KMS-11 (cell line): ENCODE data around the gene MYT1.

Experiments
- H2AFZ ChIP-seq: fragments of 200-600 bp; sonication (generic); 2 replicates; pipeline ENCODE4 v1.6.1; 2016; ENCODE audit warnings: antibody characterized with exemption, mixed run types, low read depth
- H3K27ac ChIP-seq: fragments of 200-600 bp; sonication (generic); 2 replicates; pipeline ENCODE4 v1.6.1; 2016; ENCODE audit warnings: mild to moderate bottlenecking, mixed run types
- H3K27me3 ChIP-seq: fragments of 200-600 bp; sonication (generic); 2 replicates; pipeline ENCODE4 v1.6.1; 2017; ENCODE audit warnings: mild to moderate bottlenecking, low read depth, mixed run types, moderate library complexity; ENCODE audit not compliant: insufficient read depth
- H3K36me3 ChIP-seq: fragments of 200-600 bp; sonication (generic); 2 replicates; pipeline ENCODE4 v1.6.1; 2017; ENCODE audit warnings: mild to moderate bottlenecking, mixed run types; ENCODE audit not compliant: insufficient read depth
- H3K4me1 ChIP-seq: fragments of 200-600 bp; sonication (generic); 2 replicates; pipeline ENCODE4 v1.6.1; 2016; ENCODE audit warnings: mild to moderate bottlenecking, low read depth, mixed run types; ENCODE audit not compliant: poor library complexity, severe bottlenecking
- H3K4me2 ChIP-seq: fragments of 200-600 bp; sonication (generic); 2 replicates; pipeline ENCODE4 v1.7.0; 2016; ENCODE audit warnings: mild to moderate bottlenecking, mixed run types
- H3K4me3 ChIP-seq: fragments of 200-600 bp; sonication (generic); IDR thresholded peaks from 2 replicates; pipeline ENCODE4 v1.6.1; 2017; ENCODE audit warnings: low read depth, low read length, mixed read lengths; ENCODE audit not compliant: insufficient read depth
- H3K79me2 ChIP-seq: fragments of 200-600 bp; sonication (generic); 2 replicates; pipeline ENCODE4 v1.6.1; 2016; ENCODE audit warnings: low read depth, mixed run types; ENCODE audit not compliant: insufficient read depth
- H3K9ac ChIP-seq: fragments of 200-600 bp; sonication (generic); 2 replicates; pipeline ENCODE4 v1.6.1; 2016; ENCODE audit warnings: mild to moderate bottlenecking, mixed run types
- H4K20me1 ChIP-seq: fragments of 200-600 bp; sonication (generic); 2 replicates; pipeline ENCODE4 v1.6.1; 2016; ENCODE audit warnings: mild to moderate bottlenecking, mixed run types; ENCODE audit not compliant: insufficient read depth
- TF ChIP-seq, protein P1 (sequence below): fragments of 200-600 bp; sonication (generic); conservative IDR thresholded peaks from 2 replicates; pipeline ENCODE4 v1.6.1; 2017; ENCODE audit warnings: low read depth, mild to moderate bottlenecking, antibody characterized with exemption, low read length, moderate library complexity, mixed read lengths

The MYT1 gene

DNA sequence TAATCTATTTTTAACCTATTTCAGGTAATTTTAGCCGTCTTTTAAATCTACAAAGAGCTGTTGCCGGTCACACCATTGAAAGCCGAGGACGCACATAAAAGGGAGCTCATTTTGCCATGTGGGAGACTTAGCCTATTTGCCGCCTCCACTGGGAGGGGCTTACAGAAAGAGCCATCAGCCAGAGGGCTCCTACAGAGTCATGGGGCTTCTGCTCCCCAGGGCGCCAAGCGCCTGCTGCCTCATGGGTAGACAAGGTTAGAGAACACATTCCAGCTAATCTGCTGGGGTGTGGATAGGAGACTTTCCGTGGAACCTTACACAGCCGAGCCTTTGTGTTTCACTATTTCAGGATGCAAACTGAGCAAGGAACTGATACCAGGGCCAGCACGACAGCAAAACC lies 103.9 kb downstream of the MYT1 start:
- no peak overlapping the region for H2AFZ ChIP-seq
- no peak overlapping the region for H3K4me2 ChIP-seq
- no peaks in the 10 kb centered on the region for H3K36me3 ChIP-seq
- TF ChIP-seq, protein P1, sequence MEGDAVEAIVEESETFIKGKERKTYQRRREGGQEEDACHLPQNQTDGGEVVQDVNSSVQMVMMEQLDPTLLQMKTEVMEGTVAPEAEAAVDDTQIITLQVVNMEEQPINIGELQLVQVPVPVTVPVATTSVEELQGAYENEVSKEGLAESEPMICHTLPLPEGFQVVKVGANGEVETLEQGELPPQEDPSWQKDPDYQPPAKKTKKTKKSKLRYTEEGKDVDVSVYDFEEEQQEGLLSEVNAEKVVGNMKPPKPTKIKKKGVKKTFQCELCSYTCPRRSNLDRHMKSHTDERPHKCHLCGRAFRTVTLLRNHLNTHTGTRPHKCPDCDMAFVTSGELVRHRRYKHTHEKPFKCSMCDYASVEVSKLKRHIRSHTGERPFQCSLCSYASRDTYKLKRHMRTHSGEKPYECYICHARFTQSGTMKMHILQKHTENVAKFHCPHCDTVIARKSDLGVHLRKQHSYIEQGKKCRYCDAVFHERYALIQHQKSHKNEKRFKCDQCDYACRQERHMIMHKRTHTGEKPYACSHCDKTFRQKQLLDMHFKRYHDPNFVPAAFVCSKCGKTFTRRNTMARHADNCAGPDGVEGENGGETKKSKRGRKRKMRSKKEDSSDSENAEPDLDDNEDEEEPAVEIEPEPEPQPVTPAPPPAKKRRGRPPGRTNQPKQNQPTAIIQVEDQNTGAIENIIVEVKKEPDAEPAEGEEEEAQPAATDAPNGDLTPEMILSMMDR = no peak
- H3K4me3 ChIP-seq = no peak overlapping the region
- H3K9ac ChIP-seq = no peak overlapping the region
- H4K20me1 ChIP-seq = no peaks in the 10 kb centered on the region
- H3K79me2 ChIP-seq = no peaks in the 10 kb centered on the region
- H3K27ac ChIP-seq = no peak overlapping the region
- no peaks in the 10 kb centered on the region for H3K4me1 ChIP-seq
- H3K27me3 ChIP-seq = no peaks in the 10 kb centered on the region

DNA sequence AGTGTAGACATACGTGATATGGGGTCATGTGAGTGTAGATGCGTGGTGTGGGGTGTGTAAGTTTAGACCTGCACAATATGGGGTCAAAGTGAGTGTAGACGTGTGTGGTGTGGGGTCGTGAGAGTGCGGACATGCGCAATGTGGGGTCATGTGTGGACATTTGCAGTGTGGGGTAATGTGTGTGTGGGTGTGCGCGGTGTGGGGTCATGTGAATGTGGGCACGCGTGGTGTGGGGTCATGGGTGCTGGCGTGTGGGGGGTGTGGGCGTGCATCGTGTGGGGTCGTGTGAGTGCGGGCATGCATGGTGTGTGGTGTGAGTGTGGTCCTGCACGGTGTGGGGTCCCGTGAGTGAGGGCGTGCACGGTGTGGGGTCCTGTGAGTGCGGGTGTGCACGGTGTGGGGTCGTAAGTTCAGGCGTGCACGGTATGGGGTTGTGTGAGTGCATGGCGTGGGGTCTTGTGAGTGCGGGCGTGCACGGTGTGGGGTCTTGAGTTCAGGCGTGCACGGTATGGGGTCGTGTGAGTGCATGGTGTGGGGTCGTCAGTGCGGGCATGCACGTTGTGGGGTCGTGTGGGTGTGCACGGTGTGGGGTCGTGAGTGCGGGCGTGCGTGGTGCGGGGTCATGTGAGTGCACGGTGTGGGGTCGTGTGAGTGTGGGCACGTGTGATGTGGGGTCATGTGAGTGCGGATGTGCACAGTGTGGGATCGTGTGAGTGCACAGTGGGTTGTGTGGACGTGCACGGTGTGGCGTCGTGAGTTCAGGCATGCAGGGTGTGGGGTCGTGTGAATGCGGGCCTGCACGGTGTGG lies 105.6 kb downstream of the MYT1 start:
- Histone ChIP-seq H3K4me1 (no peaks in the 10 kb centered on the region), H3K27me3 (no peaks in the 10 kb centered on the region), H3K36me3 (no peaks in the 10 kb centered on the region), H2AFZ (no peak overlapping the region), H3K27ac (no peak overlapping the region), H3K4me3 (no peak overlapping the region), H3K4me2 (no peak overlapping the region), H3K9ac (no peak overlapping the region), H3K79me2 (no peaks in the 10 kb centered on the region), H4K20me1 (no peaks in the 10 kb centered on the region)
- TF ChIP-seq, protein P1 = no peak

DNA sequence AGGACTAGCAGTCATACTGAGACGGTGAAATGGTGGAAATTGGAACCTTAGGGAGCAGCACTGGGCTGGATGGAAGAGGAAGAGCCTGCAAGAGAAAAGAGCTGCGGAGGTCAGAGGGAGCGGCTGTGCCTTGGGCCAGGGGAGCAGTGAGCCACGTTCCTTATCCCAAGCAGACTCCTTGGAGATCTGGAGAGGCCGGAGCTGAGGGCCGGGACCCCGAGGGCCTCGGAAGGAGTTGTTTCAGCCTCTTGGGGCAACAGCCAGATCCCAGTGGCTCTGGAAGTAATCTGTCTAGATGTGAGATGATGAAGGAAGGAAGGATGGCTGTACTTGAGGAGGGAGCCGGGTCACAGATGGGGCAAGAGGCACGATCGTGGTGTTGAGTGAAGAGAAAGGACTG lies 107.4 kb downstream of the MYT1 start:
- Histone ChIP-seq H3K27me3 (no peaks in the 10 kb centered on the region), H3K79me2 (no peaks in the 10 kb centered on the region), H3K4me1 (no peaks in the 10 kb centered on the region), H3K9ac (no peak overlapping the region), H3K4me3 (no peak overlapping the region), H3K27ac (no peak overlapping the region), H3K4me2 (no peak overlapping the region), H4K20me1 (no peaks in the 10 kb centered on the region), H2AFZ (no peak overlapping the region), H3K36me3 (no peaks in the 10 kb centered on the region)
- TF ChIP-seq, protein P1 = no peak

DNA sequence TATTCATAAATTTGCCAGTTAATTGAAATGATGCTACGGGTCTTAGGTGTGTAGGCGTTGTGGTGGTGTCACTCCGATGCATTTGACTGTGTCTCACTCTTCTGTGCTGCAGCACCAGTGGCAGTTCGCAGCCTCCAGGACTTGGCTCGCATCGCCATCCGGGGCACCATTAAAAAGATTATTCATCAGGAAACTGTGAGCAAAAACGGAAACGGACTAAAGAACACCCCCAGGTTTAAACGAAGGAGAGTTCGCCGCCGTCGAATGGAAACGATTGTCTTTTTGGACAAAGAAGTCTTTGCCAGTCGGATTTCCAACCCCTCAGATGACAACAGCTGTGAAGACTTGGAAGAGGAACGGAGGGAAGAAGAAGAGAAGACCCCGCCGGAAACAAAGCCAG lies 108.9 kb downstream of the MYT1 start:
- Histone ChIP-seq H3K4me3 (no peak overlapping the region), H4K20me1 (no peaks in the 10 kb centered on the region)

More for the DNA sequence above, 108.9 kb downstream of the MYT1 start:
- Histone ChIP-seq H3K4me1 (no peaks in the 10 kb centered on the region), H2AFZ (no peak overlapping the region), H3K9ac (no peak overlapping the region), H3K36me3 (no peaks in the 10 kb centered on the region), H3K4me2 (no peak overlapping the region), H3K27ac (no peak overlapping the region), H3K79me2 (no peaks in the 10 kb centered on the region), H3K27me3 (no peaks in the 10 kb centered on the region)
- TF ChIP-seq, protein P1 = no peak
